ENCODE measurements around the gene LRRC14B.

LRRC14B gene

DNA sequence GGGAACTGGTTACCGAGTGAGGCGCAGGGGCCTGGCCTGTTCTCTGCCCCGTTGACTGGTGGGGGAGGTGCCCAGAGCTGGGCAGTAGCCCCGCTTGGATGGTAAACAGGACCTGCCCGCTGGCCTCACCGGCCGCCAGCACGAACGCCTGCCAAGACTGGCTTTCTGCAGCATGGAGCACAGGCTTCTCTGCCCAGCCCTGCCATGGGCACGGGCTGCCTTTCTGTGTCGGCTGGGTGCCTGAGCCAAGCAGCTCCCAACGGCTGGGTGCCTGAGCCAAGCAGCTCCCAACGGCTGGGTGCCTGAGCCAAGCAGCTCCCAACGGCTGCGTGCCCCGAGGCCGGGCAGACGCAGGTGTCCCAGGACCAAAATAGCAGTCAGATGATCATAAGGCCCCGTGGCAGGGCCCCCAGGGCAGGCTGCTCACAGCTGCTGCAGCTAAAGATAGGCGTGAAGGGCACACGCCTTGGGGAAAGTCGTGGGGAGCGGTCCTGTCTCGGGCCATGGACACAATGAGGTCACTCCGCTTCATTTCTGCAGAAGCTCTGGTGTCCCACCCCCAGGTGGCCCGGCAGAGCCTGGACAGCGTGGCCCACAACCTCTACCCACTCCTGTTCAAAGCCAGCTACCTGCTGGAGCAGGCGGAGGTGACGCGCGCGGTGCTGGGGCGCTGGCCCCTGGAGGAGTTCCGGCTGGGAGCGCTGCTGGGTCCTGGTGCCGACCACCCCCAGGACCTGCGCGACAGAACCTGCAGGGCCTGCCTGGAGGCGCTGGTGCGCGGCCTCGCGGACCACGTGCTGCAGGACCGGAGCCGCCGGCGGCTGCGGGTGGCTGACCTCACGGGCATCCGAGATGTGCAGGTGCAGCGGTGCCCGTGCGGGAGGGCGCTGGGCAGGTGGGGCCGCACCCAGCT lies at the start of gene LRRC14B:
LRRC14B (plus strand) TSS at position 460 of the 913 bp plus-strand sequence; CDS start at position 504, 44 bp downstream.
- H3K4me3 ChIP-seq (ENCODE audit: low read depth, low read length) = no peak within 1 kb of the TSS
- H3K79me2 ChIP-seq = no peaks in the 10 kb centered on the region
- H3K27ac ChIP-seq = no peak within 1 kb of the TSS
- no peak within 1 kb of the TSS for H3K9ac ChIP-seq
- H3K36me3 ChIP-seq (ENCODE audit: control insufficient read depth, insufficient read depth, low read length) = no peaks in the 10 kb centered on the region
- peak within 1 kb of the TSS; percentile 83 for H2AFZ ChIP-seq
- no peaks in the 10 kb centered on the region for H3K27me3 ChIP-seq (ENCODE audit: control insufficient read depth, insufficient read depth, low read length)
- H3K4me2 ChIP-seq (ENCODE audit: low read length) = no peak within 1 kb of the TSS
- TF ChIP-seq, protein P1, sequence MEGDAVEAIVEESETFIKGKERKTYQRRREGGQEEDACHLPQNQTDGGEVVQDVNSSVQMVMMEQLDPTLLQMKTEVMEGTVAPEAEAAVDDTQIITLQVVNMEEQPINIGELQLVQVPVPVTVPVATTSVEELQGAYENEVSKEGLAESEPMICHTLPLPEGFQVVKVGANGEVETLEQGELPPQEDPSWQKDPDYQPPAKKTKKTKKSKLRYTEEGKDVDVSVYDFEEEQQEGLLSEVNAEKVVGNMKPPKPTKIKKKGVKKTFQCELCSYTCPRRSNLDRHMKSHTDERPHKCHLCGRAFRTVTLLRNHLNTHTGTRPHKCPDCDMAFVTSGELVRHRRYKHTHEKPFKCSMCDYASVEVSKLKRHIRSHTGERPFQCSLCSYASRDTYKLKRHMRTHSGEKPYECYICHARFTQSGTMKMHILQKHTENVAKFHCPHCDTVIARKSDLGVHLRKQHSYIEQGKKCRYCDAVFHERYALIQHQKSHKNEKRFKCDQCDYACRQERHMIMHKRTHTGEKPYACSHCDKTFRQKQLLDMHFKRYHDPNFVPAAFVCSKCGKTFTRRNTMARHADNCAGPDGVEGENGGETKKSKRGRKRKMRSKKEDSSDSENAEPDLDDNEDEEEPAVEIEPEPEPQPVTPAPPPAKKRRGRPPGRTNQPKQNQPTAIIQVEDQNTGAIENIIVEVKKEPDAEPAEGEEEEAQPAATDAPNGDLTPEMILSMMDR (IDR thresholded peaks at IDR 0.05) = no peak
- H3K9me3 ChIP-seq (ENCODE audit: control insufficient read depth, low read length) = no peaks in the 10 kb centered on the region
- H3K4me1 ChIP-seq = peaks cover 16% of the 10 kb centered on the region

DNA sequence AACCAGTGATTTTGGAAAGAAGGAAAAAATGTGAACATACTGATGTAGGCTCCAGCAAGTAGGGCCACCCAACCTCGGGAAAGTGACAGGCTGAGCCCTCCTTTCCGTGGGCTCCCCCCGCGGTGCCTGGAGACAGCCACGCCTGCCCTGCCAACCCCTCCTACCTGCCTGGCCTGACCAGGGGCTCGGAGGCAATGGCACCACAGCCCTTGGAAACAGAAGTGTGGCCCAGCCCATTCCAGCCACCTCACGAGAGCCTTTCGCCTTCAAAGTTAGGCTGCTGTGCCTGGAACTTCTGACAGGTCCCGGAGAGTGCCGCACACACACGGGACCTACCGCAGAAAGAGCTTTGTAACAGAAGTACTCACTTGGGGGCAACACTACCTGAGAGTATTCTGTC lies 49.5 kb upstream of the LRRC14B start:
- H3K9ac ChIP-seq = no peak overlapping the region
- no peaks in the 10 kb centered on the region for H3K4me1 ChIP-seq
- no peak overlapping the region for H3K27ac ChIP-seq
- H3K9me3 ChIP-seq (ENCODE audit: control insufficient read depth, low read length) = no peaks in the 10 kb centered on the region
- TF ChIP-seq, protein P1 (IDR thresholded peaks at IDR 0.05) = no peak
- no peaks in the 10 kb centered on the region for H3K27me3 ChIP-seq (ENCODE audit: control insufficient read depth, insufficient read depth, low read length)
- no peaks in the 10 kb centered on the region for H3K36me3 ChIP-seq (ENCODE audit: control insufficient read depth, insufficient read depth, low read length)
- no peaks in the 10 kb centered on the region for H3K79me2 ChIP-seq
- H3K4me3 ChIP-seq (ENCODE audit: low read depth, low read length) = no peak overlapping the region
- no peak overlapping the region for H3K4me2 ChIP-seq (ENCODE audit: low read length)
- H2AFZ ChIP-seq = no peak overlapping the region

DNA sequence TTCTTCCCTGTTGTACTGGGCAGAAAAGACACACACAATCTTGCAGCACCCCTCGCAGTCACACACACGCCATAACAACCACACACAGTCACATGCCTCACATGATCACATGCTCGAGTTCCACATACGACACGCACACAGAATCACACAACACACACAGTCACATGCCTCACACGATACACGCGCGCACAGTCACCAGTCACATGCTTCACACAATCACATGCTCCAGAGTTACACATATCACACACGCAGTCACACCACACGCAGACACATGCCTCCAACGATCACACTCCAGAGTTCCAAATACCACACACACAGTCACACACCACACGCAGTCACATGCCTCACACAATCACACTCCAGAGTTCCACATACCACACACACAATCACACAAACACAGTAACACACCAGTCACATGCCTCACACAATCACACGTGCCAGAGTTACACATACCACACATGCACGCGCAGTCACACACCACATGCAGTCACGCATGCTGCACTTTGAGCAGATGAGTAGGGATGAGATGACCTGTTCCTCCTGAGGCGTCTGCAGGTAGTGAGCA lies 49.0 kb upstream of the LRRC14B start:
- no peaks in the 10 kb centered on the region for H3K27me3 ChIP-seq (ENCODE audit: control insufficient read depth, insufficient read depth, low read length)

DNA sequence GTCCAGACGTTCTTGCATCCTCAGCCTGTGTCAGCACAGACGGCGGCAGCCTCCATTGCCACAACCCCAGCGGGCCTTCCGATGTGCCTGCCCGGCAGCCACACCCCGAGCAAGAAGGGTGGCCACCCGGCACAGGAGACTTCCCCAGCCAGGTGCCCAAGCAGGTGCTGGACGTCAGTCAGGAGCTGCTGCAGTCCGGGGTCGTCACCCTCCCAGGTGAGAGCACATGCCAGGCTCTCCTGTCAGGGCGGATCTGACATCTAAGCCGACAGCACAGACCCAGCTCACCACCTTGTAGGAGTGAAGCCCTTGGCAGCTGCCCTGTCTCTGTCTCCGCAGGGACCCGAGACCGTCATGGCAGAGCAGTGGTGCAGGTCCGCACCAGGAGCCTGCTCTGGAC lies 48.3 kb upstream of the LRRC14B start:
- no peak overlapping the region for H3K9ac ChIP-seq
- H3K36me3 ChIP-seq (ENCODE audit: control insufficient read depth, insufficient read depth, low read length) = no peaks in the 10 kb centered on the region
- TF ChIP-seq, protein P1 (IDR thresholded peaks at IDR 0.05) = no peak

More for the DNA sequence above, 49.0 kb upstream of the LRRC14B start:
- H3K36me3 ChIP-seq (ENCODE audit: control insufficient read depth, insufficient read depth, low read length) = no peaks in the 10 kb centered on the region
- H3K9me3 ChIP-seq (ENCODE audit: control insufficient read depth, low read length) = no peaks in the 10 kb centered on the region
- no peaks in the 10 kb centered on the region for H3K79me2 ChIP-seq
- H3K4me2 ChIP-seq (ENCODE audit: low read length) = no peak overlapping the region
- no peak overlapping the region for H2AFZ ChIP-seq
- H3K27ac ChIP-seq = no peak overlapping the region
- H3K9ac ChIP-seq = no peak overlapping the region
- TF ChIP-seq, protein P1 (IDR thresholded peaks at IDR 0.05) = no peak
- H3K4me1 ChIP-seq = no peaks in the 10 kb centered on the region
- H3K4me3 ChIP-seq (ENCODE audit: low read depth, low read length) = no peak overlapping the region

More for the DNA sequence above, 48.3 kb upstream of the LRRC14B start:
- Histone ChIP-seq H3K4me3 (ENCODE audit: low read depth, low read length) (no peak overlapping the region), H3K4me1 (no peaks in the 10 kb centered on the region), H3K9me3 (ENCODE audit: control insufficient read depth, low read length) (peaks cover 6% of the 10 kb centered on the region), H3K4me2 (ENCODE audit: low read length) (no peak overlapping the region), H2AFZ (no peak overlapping the region), H3K79me2 (no peaks in the 10 kb centered on the region), H3K27me3 (ENCODE audit: control insufficient read depth, insufficient read depth, low read length) (no peaks in the 10 kb centered on the region), H3K27ac (no peak overlapping the region)

Measured in parathyroid adenoma (tissue), 2 donors.